ENCODE results near the gene ADGRE1. TPM values are rescaled to one million over a fixed set of nuclear protein-coding genes. Genes with fewer than 3 reads are reported as not detected.

The ADGRE1 gene
- total RNA-seq, 3 donors from 2014 or later = 0.16 to 0.87 (median 0.29) TPM

- Histone ChIP-seq H3K36me3 (ENCODE audit: low read depth) (no peaks in the 10 kb centered on the region), H3K4me3 (no peak overlapping the region), H3K4me1 (ENCODE audit: low read depth) (no peaks in the 10 kb centered on the region), H3K9me3 (no peaks in the 10 kb centered on the region)
- no peak for TF ChIP-seq CTCF (IDR thresholded peaks at IDR 0.05)
- DNase-seq = peak in 1 of 3 donors; percentile 4
- intact Hi-C loops (cut with DNase I, micrococcal nuclease) = no loop called here
- ATAC-seq = no peak
Measured at GRCh38 chr19:6970443-6970842, 83.1 kb downstream of the ADGRE1 start.

GRCh38 chr19:6971366-6971765 lies 84.0 kb downstream of the ADGRE1 start:
- intact Hi-C loops (cut with DNase I, micrococcal nuclease) = no loop called here

GRCh38 chr19:6976197-6976596 lies 88.8 kb downstream of the ADGRE1 start:
- no peaks in the 10 kb centered on the region for H3K4me1 ChIP-seq (ENCODE audit: low read depth)
- no peak for TF ChIP-seq CTCF (IDR thresholded peaks at IDR 0.05)
- H3K36me3 ChIP-seq (ENCODE audit: low read depth) = no peaks in the 10 kb centered on the region
- H3K9me3 ChIP-seq = peaks cover 12% of the 10 kb centered on the region
- DNase-seq (no peak), ATAC-seq (no peak)
- no peak overlapping the region for H3K4me3 ChIP-seq
- intact Hi-C loops (cut with DNase I, micrococcal nuclease) = no loop called here

More at GRCh38 chr19:6971366-6971765, 84.0 kb downstream of the ADGRE1 start:
- TF ChIP-seq CTCF (IDR thresholded peaks at IDR 0.05) = no peak
- ATAC-seq (no peak), DNase-seq (no peak)
- no peak overlapping the region for H3K4me3 ChIP-seq
- no peaks in the 10 kb centered on the region for H3K4me1 ChIP-seq (ENCODE audit: low read depth)
- no peaks in the 10 kb centered on the region for H3K36me3 ChIP-seq (ENCODE audit: low read depth)
- H3K9me3 ChIP-seq = no peaks in the 10 kb centered on the region

- no peaks in the 10 kb centered on the region for H3K36me3 ChIP-seq (ENCODE audit: low read depth)
- ATAC-seq (no peak), DNase-seq (no peak)
- H3K9me3 ChIP-seq = peaks cover 16% of the 10 kb centered on the region
- intact Hi-C loops (cut with DNase I, micrococcal nuclease) = no loop called here
- TF ChIP-seq CTCF (IDR thresholded peaks at IDR 0.05) = no peak
- no peaks in the 10 kb centered on the region for H3K4me1 ChIP-seq (ENCODE audit: low read depth)
- H3K4me3 ChIP-seq = no peak overlapping the region
Measured at GRCh38 chr19:6979399-6979798, 92.0 kb downstream of the ADGRE1 start.

- ATAC-seq (no peak), DNase-seq (no peak)
- H3K36me3 ChIP-seq (ENCODE audit: low read depth) = no peaks in the 10 kb centered on the region
- H3K4me1 ChIP-seq (ENCODE audit: low read depth) = no peaks in the 10 kb centered on the region
- peaks cover 21% of the 10 kb centered on the region for H3K9me3 ChIP-seq
- TF ChIP-seq CTCF (IDR thresholded peaks at IDR 0.05) = no peak
- intact Hi-C loops (cut with DNase I, micrococcal nuclease) = no loop called here
- H3K4me3 ChIP-seq = no peak overlapping the region
Measured at GRCh38 chr19:6983448-6983847, 96.1 kb downstream of the ADGRE1 start.

- ATAC-seq = no peak
- H3K9me3 ChIP-seq = peaks cover 19% of the 10 kb centered on the region
Measured at GRCh38 chr19:6987850-6988249, 100.5 kb downstream of the ADGRE1 start.

More at GRCh38 chr19:6987850-6988249, 100.5 kb downstream of the ADGRE1 start:
- no peak for TF ChIP-seq CTCF (IDR thresholded peaks at IDR 0.05)
- Histone ChIP-seq H3K4me3 (no peak overlapping the region), H3K36me3 (ENCODE audit: low read depth) (no peaks in the 10 kb centered on the region), H3K4me1 (ENCODE audit: low read depth) (no peaks in the 10 kb centered on the region)
- intact Hi-C loops (cut with DNase I, micrococcal nuclease) = no loop called here
- no peak for DNase-seq

All from mucosa of descending colon (tissue), 3 donors.